Dendritic cell treated with granulocyte-macrophage colony-stimulating factor and Interleukin-4, amounts not matched to agents 40 ng/mL and 50 ng/mL, for 4 days (primary cell): ENCODE measurements around the gene PARVA.

ENCODE experiments used
- H3K27ac Mint-ChIP-seq: one replicate; pipeline ENCODE4 v1.8.0; 2022; ENCODE audit warnings: mild to moderate bottlenecking, mixed read lengths
- H3K27me3 Mint-ChIP-seq: one replicate; pipeline ENCODE4 v1.8.0; 2022; ENCODE audit warnings: mild to moderate bottlenecking, mixed read lengths
- H3K36me3 Mint-ChIP-seq: one replicate; pipeline ENCODE4 v1.8.0; 2022; ENCODE audit warnings: low read depth, mixed read lengths
- H3K4me1 Mint-ChIP-seq: one replicate; pipeline ENCODE4 v1.8.0; 2022; ENCODE audit warnings: low read depth, mixed read lengths
- H3K4me3 Mint-ChIP-seq: one replicate; pipeline ENCODE4 v1.8.0; 2022; ENCODE audit warnings: mild to moderate bottlenecking, moderate library complexity, mixed read lengths
- H3K9me3 Mint-ChIP-seq: one replicate; pipeline ENCODE4 v1.8.0; 2022; ENCODE audit warnings: mixed read lengths
- intact Hi-C: fragments of 100-400 bp; cut with micrococcal nuclease; formaldehyde crosslinking; loops from one replicate; pipeline ENCODE4 v1.15.0; 2022

The PARVA gene

DNA sequence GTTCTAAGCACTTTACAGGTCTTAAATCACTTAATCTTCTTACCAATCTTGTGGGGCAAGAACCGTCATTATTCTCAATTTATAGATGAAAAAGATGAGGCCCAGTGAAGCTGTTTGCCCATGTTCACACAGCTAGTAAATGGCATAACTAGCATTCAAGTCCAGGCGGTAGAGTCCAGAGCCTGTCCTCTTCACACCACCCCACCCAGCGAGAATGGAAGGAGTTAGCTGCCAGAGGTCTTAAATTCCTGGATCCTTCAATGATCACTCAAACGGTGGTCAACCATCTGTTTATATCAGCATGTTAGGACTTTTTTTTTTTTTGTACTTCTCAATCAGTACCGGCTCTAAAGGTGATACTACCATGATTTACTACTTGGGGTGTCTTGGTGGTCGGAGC is 43.3 kb downstream of the PARVA start:
- no peaks in the 10 kb centered on the region for H3K36me3 Mint-ChIP-seq
- intact Hi-C loops, result no loop called here
- no peaks in the 10 kb centered on the region for H3K9me3 Mint-ChIP-seq
- no peaks in the 10 kb centered on the region for H3K4me1 Mint-ChIP-seq
- H3K4me3 Mint-ChIP-seq, result no peak overlapping the region
- H3K27me3 Mint-ChIP-seq, result peaks cover 4% of the 10 kb centered on the region
- H3K27ac Mint-ChIP-seq, result no peak overlapping the region

DNA sequence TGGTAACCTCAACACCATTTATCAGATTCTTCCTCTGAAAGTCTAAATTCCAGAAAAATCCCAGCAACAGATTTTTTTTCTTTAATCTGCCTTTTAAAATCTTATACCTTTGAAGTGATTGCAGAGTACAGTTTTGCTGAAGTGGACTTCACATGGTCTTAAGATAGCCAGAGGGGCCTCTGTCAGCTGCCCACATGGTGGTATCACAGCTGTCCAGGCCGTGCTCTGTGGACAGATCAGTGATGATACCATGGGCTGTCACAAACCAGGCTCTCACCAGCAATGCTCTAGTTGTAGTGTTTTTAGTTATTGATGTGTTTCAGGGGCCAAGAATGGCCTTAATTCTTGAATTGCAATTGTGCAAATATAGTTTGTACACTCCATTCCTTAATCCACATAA is 44.0 kb downstream of the PARVA start:
- intact Hi-C loops, result no loop called here
- no peaks in the 10 kb centered on the region for H3K9me3 Mint-ChIP-seq
- no peak overlapping the region for H3K27ac Mint-ChIP-seq
- no peaks in the 10 kb centered on the region for H3K36me3 Mint-ChIP-seq
- H3K4me1 Mint-ChIP-seq, result no peaks in the 10 kb centered on the region
- H3K4me3 Mint-ChIP-seq, result no peak overlapping the region
- H3K27me3 Mint-ChIP-seq, result peaks cover 3% of the 10 kb centered on the region

DNA sequence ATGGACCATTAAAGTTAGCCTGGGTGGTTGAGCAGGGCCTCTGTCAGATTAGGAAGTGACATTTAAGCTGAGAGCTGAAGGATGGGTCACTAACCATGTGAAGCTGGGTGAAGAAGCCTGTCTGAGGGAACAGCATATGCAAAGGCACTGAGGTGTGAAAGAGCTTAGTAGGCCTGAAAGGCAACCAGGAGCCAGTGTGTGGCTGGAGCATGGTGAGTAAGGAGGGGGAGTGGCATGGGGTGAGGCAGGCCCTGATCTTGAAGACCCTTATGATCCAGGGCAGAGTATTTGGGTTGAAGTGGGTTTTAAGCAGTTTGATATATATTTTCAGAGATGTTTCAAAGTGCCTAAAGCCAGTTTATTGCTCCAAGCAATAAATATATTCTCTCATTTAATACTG is 48.8 kb downstream of the PARVA start:
- Mint-ChIP-seq H3K27ac (no peak overlapping the region), H3K4me3 (no peak overlapping the region), H3K36me3 (no peaks in the 10 kb centered on the region), H3K27me3 (peaks cover 1% of the 10 kb centered on the region), H3K4me1 (no peaks in the 10 kb centered on the region), H3K9me3 (no peaks in the 10 kb centered on the region)
- intact Hi-C loops, result no loop called here

DNA sequence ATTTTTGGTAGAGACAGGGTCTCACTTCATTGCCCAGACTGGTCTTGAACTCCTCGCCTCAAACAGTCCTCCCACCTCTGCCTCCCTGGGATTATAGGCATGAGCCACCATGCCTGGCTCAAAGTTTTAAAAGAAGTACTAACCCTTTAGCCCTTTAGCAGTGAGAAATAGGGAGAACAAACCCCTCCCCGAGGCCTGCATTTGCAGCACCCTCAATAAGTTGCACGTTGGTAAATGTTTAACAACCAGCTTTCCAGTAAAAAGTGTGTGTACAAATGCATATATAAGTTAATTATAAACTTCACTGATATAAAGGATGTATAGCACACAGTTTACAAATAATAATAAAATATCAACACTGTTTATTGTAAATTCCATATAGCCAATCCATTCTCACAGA is 51.8 kb downstream of the PARVA start:
- H3K27me3 Mint-ChIP-seq, result no peaks in the 10 kb centered on the region
- H3K4me3 Mint-ChIP-seq, result no peak overlapping the region
- H3K9me3 Mint-ChIP-seq, result no peaks in the 10 kb centered on the region
- intact Hi-C loops, result no loop called here
- no peaks in the 10 kb centered on the region for H3K4me1 Mint-ChIP-seq
- no peaks in the 10 kb centered on the region for H3K36me3 Mint-ChIP-seq
- H3K27ac Mint-ChIP-seq, result no peak overlapping the region

DNA sequence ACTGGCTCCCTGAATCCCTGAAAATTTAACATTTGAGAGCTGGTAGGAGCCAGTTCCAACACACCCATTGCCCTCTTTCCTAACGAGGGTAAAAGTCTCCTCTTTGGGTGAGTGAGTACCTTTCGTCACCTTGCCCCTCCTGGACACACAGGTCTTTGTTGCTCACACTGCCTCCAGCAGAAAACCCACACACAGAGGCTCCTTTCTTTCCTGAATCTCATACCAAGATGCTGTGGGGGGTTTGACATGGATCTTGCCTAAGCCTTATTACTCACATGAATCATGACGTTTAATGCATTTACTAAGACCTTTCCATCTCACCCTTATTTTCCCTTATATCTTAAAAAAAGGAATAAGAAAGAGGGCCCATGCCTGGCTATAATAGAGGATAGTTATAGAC is 53.0 kb downstream of the PARVA start:
- intact Hi-C loops, result no loop called here
- no peak overlapping the region for H3K4me3 Mint-ChIP-seq
- H3K27me3 Mint-ChIP-seq, result peaks cover 2% of the 10 kb centered on the region
- H3K9me3 Mint-ChIP-seq, result no peaks in the 10 kb centered on the region
- H3K36me3 Mint-ChIP-seq, result no peaks in the 10 kb centered on the region
- no peak overlapping the region for H3K27ac Mint-ChIP-seq
- H3K4me1 Mint-ChIP-seq, result no peaks in the 10 kb centered on the region

DNA sequence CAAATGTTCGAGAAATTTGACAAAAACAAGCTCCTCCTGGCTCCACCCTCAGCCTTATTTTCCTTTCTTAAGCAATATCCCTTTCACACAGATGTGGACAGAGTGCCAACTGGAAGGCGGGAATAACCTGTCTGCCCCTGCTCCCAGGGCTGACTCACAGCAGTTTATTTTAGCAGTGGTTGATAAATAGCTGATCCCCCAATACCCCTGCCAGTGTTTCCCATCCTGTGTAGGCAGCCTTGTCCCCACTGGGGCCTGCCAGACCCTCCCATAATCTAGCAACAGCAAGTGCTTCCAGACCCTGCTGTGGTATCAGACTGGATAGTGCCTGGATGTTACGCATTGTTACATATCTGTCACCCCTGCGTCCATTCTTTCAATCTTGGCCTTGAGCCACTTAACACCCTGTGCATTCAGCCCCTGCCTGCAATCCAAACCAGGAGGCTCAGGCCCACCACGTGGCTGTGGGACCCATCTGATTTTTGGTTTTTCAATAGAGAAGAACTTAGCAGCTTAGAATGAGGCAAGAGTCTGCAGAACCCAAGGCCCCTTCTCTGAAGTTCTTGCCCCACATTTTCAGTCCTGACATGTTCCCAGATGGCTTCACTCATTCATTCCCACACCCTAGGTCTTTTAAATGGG is 53.7 kb downstream of the PARVA start:
- intact Hi-C loops, result no loop called here

DNA sequence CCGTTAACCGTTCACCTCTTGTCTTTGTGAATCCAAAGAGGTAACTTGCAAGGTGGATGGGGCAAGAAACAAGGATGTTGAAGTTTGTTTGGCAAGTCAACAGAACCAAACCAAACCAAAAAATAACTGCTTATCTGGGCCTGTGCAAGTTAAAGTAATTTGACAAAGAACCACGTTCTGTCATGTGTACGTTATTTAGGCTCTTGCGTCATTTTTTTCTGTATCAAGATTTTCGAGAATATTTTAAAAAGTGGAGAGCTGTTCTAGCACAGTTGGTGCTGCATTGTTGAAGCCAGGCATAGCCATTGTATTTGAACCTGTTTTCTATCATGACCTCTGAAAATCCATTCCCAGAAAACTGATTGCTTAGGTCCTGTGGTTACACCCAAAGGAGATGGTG is 55.1 kb downstream of the PARVA start:
- Mint-ChIP-seq H3K4me1 (no peaks in the 10 kb centered on the region), H3K4me3 (no peak overlapping the region), H3K9me3 (no peaks in the 10 kb centered on the region), H3K27ac (no peak overlapping the region), H3K27me3 (peaks cover 2% of the 10 kb centered on the region), H3K36me3 (no peaks in the 10 kb centered on the region)
- intact Hi-C loops, result no loop called here

More for the DNA sequence above, 53.7 kb downstream of the PARVA start:
- no peaks in the 10 kb centered on the region for H3K9me3 Mint-ChIP-seq
- H3K4me3 Mint-ChIP-seq, result no peak overlapping the region
- no peaks in the 10 kb centered on the region for H3K36me3 Mint-ChIP-seq
- no peak overlapping the region for H3K27ac Mint-ChIP-seq
- no peaks in the 10 kb centered on the region for H3K4me1 Mint-ChIP-seq
- H3K27me3 Mint-ChIP-seq, result peaks cover 2% of the 10 kb centered on the region

DNA sequence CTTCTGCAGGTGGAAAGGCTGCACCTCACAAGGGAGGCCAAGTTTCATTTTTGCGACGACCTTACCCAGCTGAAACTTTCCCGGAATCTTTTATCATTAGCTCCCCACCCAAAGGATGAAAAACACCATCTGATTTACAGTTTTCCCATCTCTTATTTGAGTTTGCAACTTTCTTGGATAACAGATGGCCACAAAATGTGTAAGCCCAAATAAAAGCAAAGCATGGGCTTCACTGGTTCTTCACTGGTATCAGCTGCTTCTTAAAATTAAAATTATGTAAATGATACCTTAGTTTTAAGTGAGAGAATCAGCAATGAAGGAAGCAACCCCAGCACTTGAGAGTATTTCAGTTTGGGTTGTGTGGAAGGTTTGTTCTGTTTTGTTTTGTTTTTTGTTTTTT is 55.8 kb downstream of the PARVA start:
- no peak overlapping the region for H3K4me3 Mint-ChIP-seq
- H3K27ac Mint-ChIP-seq, result no peak overlapping the region
- no peaks in the 10 kb centered on the region for H3K36me3 Mint-ChIP-seq
- H3K9me3 Mint-ChIP-seq, result no peaks in the 10 kb centered on the region
- H3K27me3 Mint-ChIP-seq, result peaks cover 2% of the 10 kb centered on the region
- H3K4me1 Mint-ChIP-seq, result no peaks in the 10 kb centered on the region
- intact Hi-C loops, result no loop called here

DNA sequence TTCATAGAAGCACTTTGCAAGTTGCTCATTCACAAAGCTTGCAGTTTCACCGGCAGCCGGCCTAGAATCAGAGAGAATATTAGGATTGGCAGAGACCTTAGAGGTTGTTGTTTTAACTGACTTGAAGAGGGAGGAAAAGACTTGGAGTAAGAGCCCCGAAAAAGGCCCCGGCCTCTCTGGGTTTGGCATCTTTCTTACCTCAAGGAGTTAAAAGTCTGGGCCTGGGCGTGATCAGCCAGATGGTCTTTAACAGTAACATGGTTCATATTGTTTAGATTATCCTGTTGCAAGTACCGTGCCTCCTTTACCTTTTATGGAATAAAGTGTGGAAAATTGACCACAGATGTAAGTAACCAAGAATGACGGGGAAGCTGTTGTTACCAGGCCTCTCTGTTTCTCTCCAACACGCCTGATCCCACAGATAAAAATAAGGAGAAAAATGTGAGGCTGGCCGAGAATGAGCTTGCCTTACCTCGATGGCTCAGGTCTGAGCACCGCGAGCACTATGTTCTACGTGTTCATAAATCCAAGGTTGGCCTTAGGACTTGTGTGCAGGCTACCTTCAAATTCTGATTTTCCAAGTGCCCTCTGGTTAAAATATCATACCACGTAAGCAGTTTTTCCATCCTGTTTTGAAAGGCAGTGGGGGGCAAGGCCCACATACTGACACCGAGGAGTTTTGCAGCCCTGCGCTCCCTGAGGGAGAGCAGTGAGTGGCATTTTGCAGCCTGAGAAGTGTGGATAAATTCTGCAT is 56.4 kb downstream of the PARVA start:
- Mint-ChIP-seq H3K36me3 (no peaks in the 10 kb centered on the region), H3K27ac (no peak overlapping the region), H3K9me3 (no peaks in the 10 kb centered on the region), H3K27me3 (peaks cover 2% of the 10 kb centered on the region), H3K4me3 (no peak overlapping the region), H3K4me1 (no peaks in the 10 kb centered on the region)
- intact Hi-C loops, result no loop called here

DNA sequence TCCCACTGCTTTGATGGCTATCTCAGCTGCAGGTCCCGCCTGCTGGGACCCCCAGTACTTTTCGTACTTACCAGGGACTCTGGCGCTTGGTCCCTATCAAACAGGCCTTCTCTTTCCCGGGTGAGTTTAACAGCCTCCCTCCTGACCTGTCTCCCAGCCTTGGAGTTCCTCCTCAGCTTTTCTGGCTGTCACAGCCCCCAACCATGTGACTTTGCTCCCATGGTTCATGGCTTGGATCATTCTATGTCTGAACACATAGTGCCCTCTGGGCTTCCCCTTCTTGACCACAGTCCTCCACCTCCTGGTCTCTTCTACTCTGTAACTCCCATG is 56.9 kb downstream of the PARVA start:
- intact Hi-C loops, result no loop called here
- no peak overlapping the region for H3K27ac Mint-ChIP-seq
- no peaks in the 10 kb centered on the region for H3K9me3 Mint-ChIP-seq
- no peak overlapping the region for H3K4me3 Mint-ChIP-seq
- H3K4me1 Mint-ChIP-seq, result no peaks in the 10 kb centered on the region
- H3K36me3 Mint-ChIP-seq, result no peaks in the 10 kb centered on the region
- peaks cover 2% of the 10 kb centered on the region for H3K27me3 Mint-ChIP-seq

DNA sequence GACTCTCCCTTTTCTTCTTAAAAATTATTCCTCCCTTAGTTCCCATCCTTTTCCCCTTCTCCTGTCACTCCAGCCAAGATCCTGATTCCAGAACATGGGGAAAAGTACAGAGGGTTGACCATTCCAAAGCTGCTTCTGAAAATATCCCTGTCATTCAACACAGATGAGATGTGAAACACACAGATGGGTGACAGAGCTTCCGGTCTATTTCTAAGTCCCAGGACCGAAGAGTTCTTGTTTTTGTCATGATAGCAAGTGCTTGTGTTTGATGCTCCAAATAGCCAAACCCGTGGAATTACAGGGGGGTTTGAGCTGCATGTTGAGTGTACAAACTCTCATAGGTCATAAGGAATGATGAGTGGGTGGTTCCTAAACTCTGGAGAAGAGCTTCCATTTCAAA is 57.9 kb downstream of the PARVA start:
- H3K27ac Mint-ChIP-seq, result no peak overlapping the region
- peaks cover 2% of the 10 kb centered on the region for H3K27me3 Mint-ChIP-seq
- no peak overlapping the region for H3K4me3 Mint-ChIP-seq
- H3K9me3 Mint-ChIP-seq, result no peaks in the 10 kb centered on the region
- intact Hi-C loops, result no loop called here
- H3K36me3 Mint-ChIP-seq, result no peaks in the 10 kb centered on the region
- peaks cover 5% of the 10 kb centered on the region for H3K4me1 Mint-ChIP-seq

DNA sequence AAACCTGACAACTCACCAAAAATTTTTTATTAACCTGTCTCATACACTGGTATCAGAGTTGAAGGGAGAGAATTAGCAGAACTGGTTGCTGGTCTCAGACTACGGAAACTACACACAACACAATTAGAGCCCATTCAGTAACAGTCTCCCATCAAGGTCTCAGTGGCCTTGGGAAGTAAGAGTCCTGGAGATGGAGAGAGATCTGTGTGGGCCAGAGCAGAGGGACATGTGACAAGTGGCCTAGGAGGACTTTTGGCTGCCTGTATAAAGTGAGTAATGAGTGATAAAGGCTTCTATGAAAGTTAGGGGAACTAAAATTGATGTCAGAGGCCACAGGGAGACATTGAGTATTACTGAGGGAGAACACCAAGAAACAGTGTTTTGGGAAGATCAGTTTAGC is 58.9 kb downstream of the PARVA start:
- Mint-ChIP-seq H3K4me1 (peaks cover 5% of the 10 kb centered on the region), H3K4me3 (no peak overlapping the region), H3K27ac (no peak overlapping the region), H3K36me3 (no peaks in the 10 kb centered on the region), H3K27me3 (peaks cover 2% of the 10 kb centered on the region), H3K9me3 (no peaks in the 10 kb centered on the region)
- intact Hi-C loops, result no loop called here

DNA sequence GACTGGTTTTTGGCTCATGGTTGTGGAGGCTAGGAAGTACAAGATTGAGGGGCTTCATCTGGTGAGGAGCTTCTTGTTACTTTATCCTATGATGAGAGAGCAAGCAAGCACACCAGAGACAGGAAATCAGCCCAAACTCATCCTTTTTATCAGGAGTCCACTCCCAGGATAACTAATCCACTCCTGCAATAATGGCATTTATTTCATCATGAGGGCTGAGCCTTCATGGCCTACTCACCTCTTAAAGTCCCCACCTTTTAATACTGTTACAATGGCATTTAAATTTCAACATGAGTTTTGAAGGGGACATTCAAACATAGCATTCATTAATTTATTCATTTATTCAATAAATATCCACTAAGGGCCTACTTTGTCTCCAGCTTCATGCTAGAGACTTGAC is 60.9 kb downstream of the PARVA start:
- Mint-ChIP-seq H3K4me1 (peaks cover 5% of the 10 kb centered on the region), H3K9me3 (no peaks in the 10 kb centered on the region), H3K27ac (no peak overlapping the region), H3K36me3 (no peaks in the 10 kb centered on the region), H3K4me3 (no peak overlapping the region), H3K27me3 (peaks cover 2% of the 10 kb centered on the region)
- intact Hi-C loops, result no loop called here

DNA sequence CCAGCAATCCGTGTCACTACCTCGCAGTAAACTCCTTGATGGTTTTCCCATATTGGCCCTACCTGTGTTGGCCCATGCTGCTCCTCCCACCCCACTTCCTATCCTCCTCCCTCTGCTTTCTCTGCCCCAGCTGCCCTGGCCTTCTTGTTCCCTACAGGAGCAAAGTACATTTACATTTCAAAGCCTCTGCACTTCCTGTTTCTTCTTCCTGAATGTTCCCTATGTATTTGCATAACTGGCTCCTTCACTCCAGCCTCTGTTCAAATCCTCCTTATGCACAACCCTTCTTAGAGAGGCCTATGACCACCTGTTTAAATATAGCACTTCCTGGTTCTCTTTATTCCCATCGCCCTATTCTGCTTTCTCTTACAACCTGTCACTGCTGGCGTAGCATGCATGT is 62.2 kb downstream of the PARVA start:
- Mint-ChIP-seq H3K36me3 (no peaks in the 10 kb centered on the region), H3K27ac (no peak overlapping the region), H3K27me3 (no peaks in the 10 kb centered on the region), H3K9me3 (no peaks in the 10 kb centered on the region), H3K4me1 (peaks cover 5% of the 10 kb centered on the region), H3K4me3 (no peak overlapping the region)
- intact Hi-C loops, result no loop called here

DNA sequence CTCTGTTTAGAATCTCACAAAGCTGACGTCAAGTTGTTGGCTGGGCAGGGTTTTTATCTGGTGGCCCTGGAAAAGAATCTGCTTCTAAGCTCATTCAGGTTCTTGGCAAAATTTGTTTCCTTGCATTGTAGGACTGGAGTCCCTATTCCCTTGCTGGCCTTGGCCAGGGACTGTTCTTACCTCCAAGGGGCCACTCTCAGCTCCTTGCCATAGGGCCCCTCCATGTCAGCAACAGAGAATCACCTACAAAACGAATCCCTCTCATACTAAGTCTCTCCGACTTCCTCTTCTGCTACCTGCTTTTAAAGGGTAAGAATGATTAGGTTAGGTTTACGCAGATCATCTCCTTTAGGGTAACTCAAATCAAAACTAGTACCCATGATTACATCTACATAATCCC is 63.2 kb downstream of the PARVA start:
- intact Hi-C loops, result no loop called here
- Mint-ChIP-seq H3K4me3 (no peak overlapping the region), H3K27me3 (no peaks in the 10 kb centered on the region), H3K4me1 (peaks cover 5% of the 10 kb centered on the region), H3K27ac (no peak overlapping the region), H3K36me3 (no peaks in the 10 kb centered on the region), H3K9me3 (no peaks in the 10 kb centered on the region)
